HepG2 (cell line): ENCODE data around the gene PAPOLB. TPM values are rescaled to one million over a fixed set of nuclear protein-coding genes. Genes with fewer than 3 reads are reported as not detected.
A peak's percentile ranks its signal among the peaks of the same experiment; 100 is the strongest.

Experiments used
- ARHGAP35 ChIP-seq: sonication (generic); formaldehyde crosslinking; IDR thresholded peaks from 2 replicates; pipeline ENCODE4 v1.9.0; 2022; ENCODE audit warnings: mild to moderate bottlenecking, inconsistent platforms, moderate library complexity, missing genetic modification reagents, borderline replicate concordance
- ARNT ChIP-seq: fragments of 450-650 bp; IDR thresholded peaks from 2 replicates; pipeline ENCODE4 v1.6.1; 2017
- EED ChIP-seq: sonication (generic); formaldehyde crosslinking; IDR thresholded peaks from 2 replicates; pipeline ENCODE4 v1.5.0; 2020; ENCODE audit warnings: mild to moderate bottlenecking, missing genetic modification reagents
- ESRRA ChIP-seq: sonication (generic); formaldehyde crosslinking; IDR thresholded peaks from 2 replicates; pipeline ENCODE4 v1.5.1; 2020; ENCODE audit warnings: mild to moderate bottlenecking, low read depth, missing genetic modification reagents
- EZH2 ChIP-seq: conservative IDR thresholded peaks from 2 replicates; pipeline ENCODE4 v1.6.1; 2012; ENCODE audit warnings: mild to moderate bottlenecking, low read depth, low read length, moderate library complexity
- JARID2 ChIP-seq: sonication (generic); formaldehyde crosslinking; IDR thresholded peaks from 2 replicates; pipeline ENCODE4 v1.8.1; 2023; ENCODE audit warnings: missing genetic modification reagents, inconsistent platforms; ENCODE audit not compliant: insufficient replicate concordance
- MXD4 ChIP-seq: IDR thresholded peaks from 2 replicates; pipeline ENCODE4 v1.6.1; 2016; ENCODE audit warnings: mild to moderate bottlenecking, missing biosample characterization, missing genetic modification reagents
- NRL ChIP-seq: sonication (generic); formaldehyde crosslinking; IDR thresholded peaks from 2 replicates; pipeline ENCODE4 v1.5.0; 2020; ENCODE audit warnings: missing genetic modification reagents, mild to moderate bottlenecking, moderate library complexity, borderline replicate concordance
- SALL1 ChIP-seq: sonication (generic); formaldehyde crosslinking; IDR thresholded peaks from 2 replicates; pipeline ENCODE4 v1.8.0; 2022; ENCODE audit warnings: mild to moderate bottlenecking, missing genetic modification reagents
- SNAPC2 ChIP-seq: sonication (generic); formaldehyde crosslinking; IDR thresholded peaks from 2 replicates; pipeline ENCODE4 v1.8.1; 2022; ENCODE audit warnings: mild to moderate bottlenecking, missing genetic modification reagents
- SNRNP70 ChIP-seq: fragments of 200-400 bp; formaldehyde crosslinking; IDR thresholded peaks from 2 replicates; pipeline ENCODE4 v1.6.1; 2017; ENCODE audit warnings: mild to moderate bottlenecking, low read depth, low read length, moderate library complexity
- SP5 ChIP-seq: IDR thresholded peaks from 2 replicates; pipeline ENCODE4 v1.6.1; 2016; ENCODE audit warnings: low read depth, borderline replicate concordance
- STAG1 ChIP-seq: sonication (generic); formaldehyde crosslinking; IDR thresholded peaks from 2 replicates; pipeline ENCODE4 v1.4.0; 2020; ENCODE audit warnings: missing genetic modification reagents
- ZBTB3 ChIP-seq: sonication (generic); formaldehyde crosslinking; IDR thresholded peaks from 2 replicates; pipeline ENCODE4 v1.4.0; 2020; ENCODE audit warnings: low read depth, mild to moderate bottlenecking, moderate library complexity, missing genetic modification reagents, borderline replicate concordance
- ZFY ChIP-seq: sonication (generic); formaldehyde crosslinking; IDR thresholded peaks from 2 replicates; pipeline ENCODE4 v1.4.0; 2020; ENCODE audit warnings: missing genetic modification reagents
- ZNF142 ChIP-seq: sonication (generic); formaldehyde crosslinking; IDR thresholded peaks from 2 replicates; pipeline ENCODE4 v1.4.0; 2020; ENCODE audit warnings: missing genetic modification reagents
- ZNF251 ChIP-seq: sonication (generic); formaldehyde crosslinking; IDR thresholded peaks from 2 replicates; pipeline ENCODE4 v1.9.0; 2021; ENCODE audit warnings: mild to moderate bottlenecking, missing genetic modification reagents
- ZNF292 ChIP-seq: sonication (generic); formaldehyde crosslinking; IDR thresholded peaks from 2 replicates; pipeline ENCODE4 v1.8.1; 2022; ENCODE audit warnings: mild to moderate bottlenecking, low read depth, missing genetic modification reagents, borderline replicate concordance
- polyA plus RNA-seq, 8 experiments: library from polyadenylated mRNA; depleted of rRNA in 3 of 8; stranded (reverse) in 7 of 8; unstranded in 1 of 8; fragments of >200 nt; fragmentation: Illumina TruSeq in 4 of 8; extraction: Trizol in 4 of 8; gene quantifications; 2 replicates each; pipeline versions ENCODE4 v1.2.1 to v1.2.3, GENCODE V29; 2011 to 2016; ENCODE audit warnings: low read depth in 4 of 8, missing spikeins in 1 of 8, mixed read lengths in 1 of 8; ENCODE audit not compliant: insufficient read depth in 1 of 8
- total RNA-seq, 5 experiments: library from RNA; depleted of rRNA; stranded (reverse); fragments of >200 nt; fragmentation: Illumina TruSeq; extraction: Trizol; gene quantifications; 2 replicates each; pipeline ENCODE4 v1.2.3, GENCODE V29; 2016; ENCODE audit warnings: low read depth in 1 of 5
- TF ChIP-seq, protein P1 (sequence below): sonication (generic); formaldehyde crosslinking; IDR thresholded peaks from 2 replicates; pipeline ENCODE4 v1.9.0; 2022; ENCODE audit warnings: low read depth, missing genetic modification reagents
- TF ChIP-seq, protein P2 (sequence below): sonication (generic); formaldehyde crosslinking; IDR thresholded peaks from 2 replicates; pipeline ENCODE4 v1.4.0; 2020; ENCODE audit warnings: missing genetic modification reagents

The PAPOLB gene
- total and polyA plus RNA-seq, 2 of the 13 experiments (the other 11 are each of a cell fraction or from before 2014, with no cell fraction given): not detected

- no peak for TF ChIP-seq JARID2 (CRISPR knock-in tag)
- no peak for TF ChIP-seq NRL (CRISPR knock-in tag)
- TF ChIP-seq ZBTB3 (CRISPR knock-in tag): no peak
- no peak for TF ChIP-seq ARNT
- no peak for TF ChIP-seq MXD4 (CRISPR knock-in tag)
- peak; percentile 94 for TF ChIP-seq STAG1 (CRISPR knock-in tag)
- TF ChIP-seq SP5 (CRISPR knock-in tag): no peak
- TF ChIP-seq SNAPC2 (CRISPR knock-in tag): no peak
- TF ChIP-seq ESRRA (CRISPR knock-in tag): no peak
- TF ChIP-seq, protein P1, sequence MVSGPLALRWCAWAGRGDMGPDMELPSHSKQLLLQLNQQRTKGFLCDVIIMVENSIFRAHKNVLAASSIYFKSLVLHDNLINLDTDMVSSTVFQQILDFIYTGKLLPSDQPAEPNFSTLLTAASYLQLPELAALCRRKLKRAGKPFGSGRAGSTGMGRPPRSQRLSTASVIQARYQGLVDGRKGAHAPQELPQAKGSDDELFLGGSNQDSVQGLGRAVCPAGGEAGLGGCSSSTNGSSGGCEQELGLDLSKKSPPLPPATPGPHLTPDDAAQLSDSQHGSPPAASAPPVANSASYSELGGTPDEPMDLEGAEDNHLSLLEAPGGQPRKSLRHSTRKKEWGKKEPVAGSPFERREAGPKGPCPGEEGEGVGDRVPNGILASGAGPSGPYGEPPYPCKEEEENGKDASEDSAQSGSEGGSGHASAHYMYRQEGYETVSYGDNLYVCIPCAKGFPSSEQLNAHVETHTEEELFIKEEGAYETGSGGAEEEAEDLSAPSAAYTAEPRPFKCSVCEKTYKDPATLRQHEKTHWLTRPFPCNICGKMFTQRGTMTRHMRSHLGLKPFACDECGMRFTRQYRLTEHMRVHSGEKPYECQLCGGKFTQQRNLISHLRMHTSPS: no peak
- TF ChIP-seq SNRNP70: no peak
- no peak for TF ChIP-seq ZNF142
- TF ChIP-seq, protein P2, sequence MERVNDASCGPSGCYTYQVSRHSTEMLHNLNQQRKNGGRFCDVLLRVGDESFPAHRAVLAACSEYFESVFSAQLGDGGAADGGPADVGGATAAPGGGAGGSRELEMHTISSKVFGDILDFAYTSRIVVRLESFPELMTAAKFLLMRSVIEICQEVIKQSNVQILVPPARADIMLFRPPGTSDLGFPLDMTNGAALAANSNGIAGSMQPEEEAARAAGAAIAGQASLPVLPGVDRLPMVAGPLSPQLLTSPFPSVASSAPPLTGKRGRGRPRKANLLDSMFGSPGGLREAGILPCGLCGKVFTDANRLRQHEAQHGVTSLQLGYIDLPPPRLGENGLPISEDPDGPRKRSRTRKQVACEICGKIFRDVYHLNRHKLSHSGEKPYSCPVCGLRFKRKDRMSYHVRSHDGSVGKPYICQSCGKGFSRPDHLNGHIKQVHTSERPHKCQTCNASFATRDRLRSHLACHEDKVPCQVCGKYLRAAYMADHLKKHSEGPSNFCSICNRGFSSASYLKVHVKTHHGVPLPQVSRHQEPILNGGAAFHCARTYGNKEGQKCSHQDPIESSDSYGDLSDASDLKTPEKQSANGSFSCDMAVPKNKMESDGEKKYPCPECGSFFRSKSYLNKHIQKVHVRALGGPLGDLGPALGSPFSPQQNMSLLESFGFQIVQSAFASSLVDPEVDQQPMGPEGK (CRISPR knock-in tag): peak; percentile 46; the same call in 1 of the 2 replicates
- TF ChIP-seq ZNF251 (CRISPR knock-in tag): no peak
- TF ChIP-seq SALL1: peak; percentile 79
- no peak for TF ChIP-seq ARHGAP35 (CRISPR knock-in tag)
- TF ChIP-seq ZFY (CRISPR knock-in tag): peak; percentile 78
- TF ChIP-seq EZH2: no peak
- TF ChIP-seq ZNF292 (CRISPR knock-in tag): no peak; the same call in 1 of the 2 replicates
- TF ChIP-seq EED (CRISPR knock-in tag): peak; percentile 59; the same call in 1 of the 2 replicates
Observed at GRCh38 chr7:4830176-4830575, 31.7 kb downstream of the PAPOLB start (continued).
